Central memory CD8-positive, alpha-beta T cell (primary cell): ENCODE measurements around the gene DCAF12.

Source experiments
- ATAC-seq: fragments of 150-1000 bp; cut with Tn5 transposase; replicated peaks from 2 replicates; pipeline ENCODE4 v1.10.0; 2022; ENCODE audit warnings: mild to moderate bottlenecking, moderate FRiP score, moderate number of reproducible peaks; ENCODE audit not compliant: poor library complexity, severe bottlenecking; ENCODE audit errors: extremely low read depth
- DNase-seq, 2 donors: peaks; one replicate each; pipeline ENCODE4 v3.0.0; 2021; ENCODE audit warnings: low spot score in 2 of 2
- H3K27ac Mint-ChIP-seq: one replicate; pipeline ENCODE4 v1.8.0; 2022; ENCODE audit warnings: low read depth, mild to moderate bottlenecking, moderate library complexity, mixed read lengths
- H3K27me3 Mint-ChIP-seq: one replicate; pipeline ENCODE4 v1.8.0; 2022; ENCODE audit warnings: mixed read lengths
- H3K36me3 Mint-ChIP-seq: one replicate; pipeline ENCODE4 v1.8.0; 2022; ENCODE audit warnings: mild to moderate bottlenecking, moderate library complexity, mixed read lengths; ENCODE audit not compliant: insufficient read depth
- H3K4me1 Mint-ChIP-seq: one replicate; pipeline ENCODE4 v1.8.0; 2022; ENCODE audit warnings: mixed read lengths
- H3K4me3 Mint-ChIP-seq: one replicate; pipeline ENCODE4 v1.8.0; 2022; ENCODE audit warnings: mild to moderate bottlenecking, moderate library complexity, mixed read lengths
- H3K9me3 Mint-ChIP-seq: one replicate; pipeline ENCODE4 v1.8.0; 2022; ENCODE audit warnings: mixed read lengths

The DCAF12 gene

GRCh38 chr9:34121996-34122395, 4.5 kb downstream of the DCAF12 start:
- peaks cover 57% of the 10 kb centered on the region for H3K4me1 Mint-ChIP-seq
- no peak overlapping the region for H3K27ac Mint-ChIP-seq
- H3K4me3 Mint-ChIP-seq: no peak overlapping the region
- no peak for DNase-seq
- no peaks in the 10 kb centered on the region for H3K9me3 Mint-ChIP-seq
- H3K36me3 Mint-ChIP-seq: peaks cover 58% of the 10 kb centered on the region
- H3K27me3 Mint-ChIP-seq: no peaks in the 10 kb centered on the region
- no peak for ATAC-seq

DNA sequence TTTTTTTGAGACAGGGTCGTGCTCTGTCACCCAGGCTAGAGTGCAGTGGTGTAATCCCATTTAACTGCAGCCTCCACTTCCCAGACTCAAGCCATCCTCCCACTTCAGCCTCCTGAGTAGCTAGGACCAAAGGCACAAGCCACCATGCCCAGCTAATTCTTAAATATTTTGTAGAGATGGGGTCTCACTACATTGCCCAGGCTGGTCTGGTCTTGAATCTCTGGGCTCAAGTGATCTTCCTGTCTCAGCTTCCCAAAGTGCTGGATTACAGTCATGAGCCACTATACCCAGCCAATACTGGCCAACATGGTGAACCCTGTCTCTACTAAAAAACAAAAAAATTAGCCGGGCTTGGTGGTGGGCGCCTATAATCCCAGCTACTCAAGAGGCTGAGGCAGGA, 6.8 kb downstream of the DCAF12 start:
- Mint-ChIP-seq H3K4me1 (peaks cover 44% of the 10 kb centered on the region), H3K9me3 (no peaks in the 10 kb centered on the region), H3K27ac (no peak overlapping the region), H3K4me3 (no peak overlapping the region), H3K36me3 (peaks cover 53% of the 10 kb centered on the region), H3K27me3 (no peaks in the 10 kb centered on the region)
- ATAC-seq: no peak
- DNase-seq: no peak

DNA sequence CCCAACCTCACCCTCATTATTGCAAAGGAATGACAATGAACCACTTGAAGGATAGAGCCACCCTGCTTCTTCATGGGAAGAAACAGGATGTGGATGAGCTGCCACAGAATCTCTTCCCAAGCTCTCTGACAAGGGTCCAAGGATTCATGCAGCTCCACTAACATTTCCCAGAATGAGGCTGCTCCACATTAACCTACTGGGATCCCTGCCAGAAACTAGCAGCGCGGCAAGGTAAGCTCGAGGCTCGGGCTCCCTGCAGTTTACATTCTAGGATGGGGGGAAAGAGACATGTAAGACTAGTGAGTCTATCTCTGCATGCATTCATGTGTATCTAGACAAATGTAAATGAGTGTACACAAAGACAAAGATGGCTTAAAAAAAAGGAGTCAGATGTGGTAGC, 12.1 kb downstream of the DCAF12 start:
- peaks cover 26% of the 10 kb centered on the region for H3K4me1 Mint-ChIP-seq
- no peaks in the 10 kb centered on the region for H3K9me3 Mint-ChIP-seq
- H3K27me3 Mint-ChIP-seq: no peaks in the 10 kb centered on the region
- ATAC-seq (no peak), DNase-seq (no peak)
- H3K4me3 Mint-ChIP-seq: no peak overlapping the region
- peaks cover 43% of the 10 kb centered on the region for H3K36me3 Mint-ChIP-seq
- H3K27ac Mint-ChIP-seq: no peak overlapping the region

- no peaks in the 10 kb centered on the region for H3K27me3 Mint-ChIP-seq
- DNase-seq (no peak), ATAC-seq (no peak)
- peaks cover 53% of the 10 kb centered on the region for H3K36me3 Mint-ChIP-seq
- no peaks in the 10 kb centered on the region for H3K9me3 Mint-ChIP-seq
- no peak overlapping the region for H3K27ac Mint-ChIP-seq
- H3K4me3 Mint-ChIP-seq: no peak overlapping the region
- peaks cover 16% of the 10 kb centered on the region for H3K4me1 Mint-ChIP-seq
These were observed 20.4 kb downstream of the DCAF12 start for GRCh38 chr9:34106110-34106509.

DNA sequence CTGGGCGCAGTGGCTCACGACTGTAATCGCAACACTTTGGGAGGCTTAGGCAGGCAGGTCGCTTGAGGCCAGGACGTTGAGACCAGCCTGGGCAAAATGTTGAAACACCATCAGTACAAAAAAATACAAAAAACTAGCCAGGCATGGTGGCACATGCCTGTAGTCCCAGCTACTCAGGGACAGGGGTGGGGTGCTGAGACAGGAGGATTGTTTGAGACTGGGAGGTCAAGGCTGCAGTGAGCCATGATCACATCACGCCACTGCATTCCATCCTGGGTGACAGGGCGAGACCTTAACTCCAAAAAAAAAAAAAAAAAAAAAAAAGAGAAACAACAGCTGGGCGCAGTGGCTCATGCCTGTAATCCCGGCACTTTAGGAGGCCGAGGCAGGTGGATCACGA, 23.7 kb downstream of the DCAF12 start:
- Mint-ChIP-seq H3K36me3 (peaks cover 68% of the 10 kb centered on the region), H3K9me3 (no peaks in the 10 kb centered on the region), H3K27me3 (no peaks in the 10 kb centered on the region), H3K4me3 (no peak overlapping the region), H3K27ac (no peak overlapping the region), H3K4me1 (no peaks in the 10 kb centered on the region)
- DNase-seq: no peak
- ATAC-seq: no peak

DNA sequence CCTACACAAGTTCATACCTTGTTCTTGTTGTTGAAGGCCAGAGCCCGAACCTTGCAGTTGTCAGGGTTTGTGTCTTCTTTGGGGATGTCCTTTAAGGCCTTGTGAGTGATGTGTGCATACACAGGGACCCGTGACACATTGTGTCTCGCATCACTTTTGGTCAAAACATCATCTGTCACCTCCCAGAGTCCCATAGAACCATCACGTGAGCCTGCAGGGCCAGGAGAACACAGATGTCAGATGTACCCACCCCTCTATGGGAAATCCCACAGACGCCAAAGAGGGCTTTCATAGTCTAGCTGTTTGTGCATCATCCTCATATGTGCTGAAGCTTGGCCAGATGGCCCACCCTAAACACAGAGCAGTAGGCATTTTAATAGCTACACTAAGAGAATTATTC, 28.2 kb downstream of the DCAF12 start:
- Mint-ChIP-seq H3K36me3 (peaks cover 72% of the 10 kb centered on the region), H3K4me3 (no peak overlapping the region), H3K4me1 (no peaks in the 10 kb centered on the region), H3K27ac (no peak overlapping the region), H3K9me3 (no peaks in the 10 kb centered on the region), H3K27me3 (no peaks in the 10 kb centered on the region)
- DNase-seq (no peak), ATAC-seq (no peak)

GRCh38 chr9:34097865-34098264, 28.6 kb downstream of the DCAF12 start:
- DNase-seq (no peak), ATAC-seq (no peak)
- Mint-ChIP-seq H3K9me3 (no peaks in the 10 kb centered on the region), H3K4me1 (no peaks in the 10 kb centered on the region), H3K27me3 (no peaks in the 10 kb centered on the region), H3K4me3 (no peak overlapping the region), H3K36me3 (peaks cover 71% of the 10 kb centered on the region), H3K27ac (no peak overlapping the region)

DNA sequence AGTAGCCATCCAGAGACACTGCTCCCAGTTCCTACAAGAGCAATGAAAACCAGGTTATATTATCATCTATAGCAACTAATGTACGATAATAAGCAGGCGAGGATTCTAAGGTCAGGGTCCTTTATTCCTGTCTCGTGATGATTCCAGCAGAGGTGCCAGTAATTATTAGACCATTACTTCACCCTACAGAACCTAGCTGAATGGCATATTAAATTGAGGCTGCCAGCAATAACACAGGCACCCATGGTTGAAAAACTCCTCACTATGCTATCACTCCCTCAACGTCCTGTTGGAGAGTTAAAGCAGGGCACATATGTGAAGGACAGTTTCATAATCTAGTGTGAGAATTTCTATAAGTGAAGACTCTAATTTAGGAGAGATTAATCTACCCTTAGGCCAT, 29.7 kb downstream of the DCAF12 start:
- H3K9me3 Mint-ChIP-seq: no peaks in the 10 kb centered on the region
- no peaks in the 10 kb centered on the region for H3K4me1 Mint-ChIP-seq
- H3K4me3 Mint-ChIP-seq: no peak overlapping the region
- no peaks in the 10 kb centered on the region for H3K27me3 Mint-ChIP-seq
- DNase-seq (no peak), ATAC-seq (no peak)
- H3K36me3 Mint-ChIP-seq: peaks cover 71% of the 10 kb centered on the region
- H3K27ac Mint-ChIP-seq: no peak overlapping the region

DNA sequence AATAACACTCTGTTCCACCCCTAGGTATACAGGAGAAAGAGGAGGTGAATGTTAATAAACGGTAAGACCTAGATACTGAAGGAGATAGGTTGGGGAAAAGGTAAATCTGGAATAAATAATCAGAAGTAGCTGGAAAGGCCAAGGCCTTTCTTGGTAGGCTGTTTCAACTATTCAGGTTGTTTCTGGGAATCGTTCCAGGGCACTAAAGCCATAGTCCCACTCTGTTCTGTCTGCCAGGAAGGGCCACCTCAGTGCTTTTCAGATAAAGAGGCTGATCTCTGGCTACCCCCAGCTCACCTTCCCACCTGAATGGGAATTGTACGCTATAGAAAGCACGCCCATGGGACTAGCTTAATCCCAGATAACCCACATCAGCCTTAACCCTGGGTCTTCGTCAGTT, 32.9 kb downstream of the DCAF12 start:
- ATAC-seq: no peak
- Mint-ChIP-seq H3K36me3 (peaks cover 73% of the 10 kb centered on the region), H3K9me3 (no peaks in the 10 kb centered on the region), H3K27ac (no peak overlapping the region), H3K4me1 (no peaks in the 10 kb centered on the region), H3K4me3 (no peak overlapping the region), H3K27me3 (no peaks in the 10 kb centered on the region)
- DNase-seq: no peak

- H3K4me3 Mint-ChIP-seq: no peak overlapping the region
- no peak for ATAC-seq
- H3K27me3 Mint-ChIP-seq: no peaks in the 10 kb centered on the region
- H3K27ac Mint-ChIP-seq: no peak overlapping the region
- H3K4me1 Mint-ChIP-seq: no peaks in the 10 kb centered on the region
- DNase-seq: no peak
- H3K9me3 Mint-ChIP-seq: no peaks in the 10 kb centered on the region
- H3K36me3 Mint-ChIP-seq: peaks cover 58% of the 10 kb centered on the region
These were observed 37.2 kb downstream of the DCAF12 start for GRCh38 chr9:34089311-34089710.

- Mint-ChIP-seq H3K4me3 (no peak overlapping the region), H3K27ac (no peak overlapping the region), H3K36me3 (peaks cover 50% of the 10 kb centered on the region)
These were observed 39.1 kb downstream of the DCAF12 start for GRCh38 chr9:34087370-34087769.

GRCh38 chr9:34086864-34087263, 39.6 kb downstream of the DCAF12 start:
- Mint-ChIP-seq H3K27me3 (no peaks in the 10 kb centered on the region), H3K9me3 (no peaks in the 10 kb centered on the region), H3K4me3 (no peak overlapping the region), H3K36me3 (peaks cover 44% of the 10 kb centered on the region), H3K27ac (no peak overlapping the region), H3K4me1 (no peaks in the 10 kb centered on the region)
- DNase-seq: no peak
- ATAC-seq: no peak

More at GRCh38 chr9:34087370-34087769, 39.1 kb downstream of the DCAF12 start:
- ATAC-seq (no peak), DNase-seq (no peak)
- no peaks in the 10 kb centered on the region for H3K27me3 Mint-ChIP-seq
- no peaks in the 10 kb centered on the region for H3K9me3 Mint-ChIP-seq
- H3K4me1 Mint-ChIP-seq: no peaks in the 10 kb centered on the region

DNA sequence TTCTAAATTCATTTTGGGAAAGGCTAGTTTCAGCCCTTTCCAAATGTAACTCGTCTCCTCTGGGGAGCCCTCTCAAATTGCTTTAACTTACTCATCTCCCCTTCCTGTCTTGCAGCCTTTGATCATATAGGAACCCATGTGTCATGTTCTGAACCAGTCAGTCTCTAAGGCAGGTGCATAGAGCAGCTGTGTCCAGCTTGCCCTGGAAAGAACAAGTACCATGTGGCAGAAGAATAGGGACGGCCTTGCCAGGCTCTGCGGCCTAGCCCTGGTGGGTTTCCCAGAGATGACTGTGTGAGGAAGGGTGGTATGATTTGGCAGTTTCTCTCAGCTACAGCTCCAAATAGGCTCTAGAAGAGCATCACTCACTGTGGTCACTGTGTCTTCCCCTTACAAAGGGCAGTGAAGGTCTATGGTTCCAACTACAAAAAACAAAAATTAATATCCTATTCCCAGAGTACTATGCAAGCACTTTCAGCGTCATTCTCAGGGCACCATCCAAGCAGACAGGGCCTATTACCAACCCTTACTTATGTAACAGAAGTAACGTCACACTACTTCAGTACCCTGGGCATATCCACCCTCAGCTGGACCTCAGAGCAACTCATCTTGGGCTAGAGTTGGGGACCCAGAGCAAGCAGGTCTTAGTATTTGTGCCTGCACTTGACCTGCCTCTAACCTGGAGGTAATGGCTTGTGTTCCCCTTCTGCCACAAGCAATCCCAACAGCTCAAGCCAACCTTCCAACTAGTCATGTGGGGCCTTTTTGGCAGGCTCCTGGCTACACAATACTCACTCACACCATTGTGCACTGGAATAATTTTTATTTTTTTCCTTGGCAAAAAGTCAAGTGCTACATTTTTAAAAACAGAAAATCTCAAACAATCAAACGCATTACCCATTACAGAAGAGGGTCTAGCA, 40.7 kb downstream of the DCAF12 start:
- ATAC-seq: no peak
- Mint-ChIP-seq H3K9me3 (no peaks in the 10 kb centered on the region), H3K27ac (peak overlapping the region; percentile 32)

More for the DNA sequence above, 40.7 kb downstream of the DCAF12 start:
- Mint-ChIP-seq H3K4me3 (no peak overlapping the region), H3K4me1 (no peaks in the 10 kb centered on the region), H3K27me3 (no peaks in the 10 kb centered on the region), H3K36me3 (peaks cover 38% of the 10 kb centered on the region)
- DNase-seq: no peak
